ENCODE data around the gene CMTM6. TPM values are rescaled to one million over a fixed set of nuclear protein-coding genes. Genes with fewer than 3 reads are reported as not detected.

Gene CMTM6
- total RNA-seq, 1 donor from 2014 or later = 10.9 TPM

GRCh38 chr3:32500880-32501782, 1.5 kb downstream of the CMTM6 start:
- DNase-seq = peak; percentile 39
- intact Hi-C loops (cut with micrococcal nuclease) = no loop called here
- ATAC-seq = no peak

GRCh38 chr3:32500231-32500630, 2.4 kb downstream of the CMTM6 start:
- DNase-seq = no peak
- intact Hi-C loops (cut with micrococcal nuclease) = no loop called here
- no peak for ATAC-seq

- ATAC-seq = no peak
- intact Hi-C loops (cut with micrococcal nuclease) = no loop called here
These were observed 3.1 kb downstream of the CMTM6 start for GRCh38 chr3:32499585-32499984.

GRCh38 chr3:32498992-32499391, 3.7 kb downstream of the CMTM6 start:
- intact Hi-C loops (cut with micrococcal nuclease) = no loop called here
- ATAC-seq = no peak

More at GRCh38 chr3:32499585-32499984, 3.1 kb downstream of the CMTM6 start:
- no peak for DNase-seq

GRCh38 chr3:32498252-32498651, 4.4 kb downstream of the CMTM6 start:
- ATAC-seq (no peak), DNase-seq (no peak)
- intact Hi-C loops (cut with micrococcal nuclease) = no loop called here

More at GRCh38 chr3:32498992-32499391, 3.7 kb downstream of the CMTM6 start:
- no peak for DNase-seq

- no peak for ATAC-seq
- DNase-seq = no peak
- intact Hi-C loops (cut with micrococcal nuclease) = no loop called here
These were observed 7.0 kb downstream of the CMTM6 start for GRCh38 chr3:32495609-32496008.

GRCh38 chr3:32495085-32495484, 7.6 kb downstream of the CMTM6 start:
- intact Hi-C loops (cut with micrococcal nuclease) = no loop called here
- ATAC-seq (no peak), DNase-seq (no peak)

- DNase-seq (no peak), ATAC-seq (no peak)
- intact Hi-C loops (cut with micrococcal nuclease) = no loop called here
These were observed 8.9 kb downstream of the CMTM6 start for GRCh38 chr3:32493437-32494414.

- ATAC-seq = no peak
These were observed 9.8 kb downstream of the CMTM6 start for GRCh38 chr3:32492684-32493436.

GRCh38 chr3:32488474-32489008, 14.1 kb downstream of the CMTM6 start:
- DNase-seq = no peak
- intact Hi-C loops (cut with micrococcal nuclease) = no loop called here
- no peak for ATAC-seq

More at GRCh38 chr3:32492684-32493436, 9.8 kb downstream of the CMTM6 start:
- DNase-seq = no peak
- intact Hi-C loops (cut with micrococcal nuclease) = no loop called here

GRCh38 chr3:32487781-32488473, 14.7 kb downstream of the CMTM6 start:
- ATAC-seq (no peak), DNase-seq (no peak)
- intact Hi-C loops (cut with micrococcal nuclease) = no loop called here

GRCh38 chr3:32484436-32484835, 18.2 kb downstream of the CMTM6 start:
- DNase-seq = no peak
- ATAC-seq = no peak
- intact Hi-C loops (cut with micrococcal nuclease) = no loop called here

GRCh38 chr3:32483772-32484171, 18.9 kb downstream of the CMTM6 start:
- no peak for ATAC-seq
- intact Hi-C loops (cut with micrococcal nuclease) = no loop called here
- DNase-seq = no peak

- DNase-seq = no peak
- ATAC-seq = no peak
- intact Hi-C loops (cut with micrococcal nuclease) = no loop called here
These were observed 20.0 kb downstream of the CMTM6 start for GRCh38 chr3:32482693-32483092.

- intact Hi-C loops (cut with micrococcal nuclease) = no loop called here
- no peak for ATAC-seq
- no peak for DNase-seq
These were observed 20.6 kb downstream of the CMTM6 start for GRCh38 chr3:32481791-32482631.

GRCh38 chr3:32480604-32481003, 22.0 kb downstream of the CMTM6 start:
- intact Hi-C loops (cut with micrococcal nuclease) = no loop called here
- DNase-seq (no peak), ATAC-seq (no peak)

GRCh38 chr3:32474201-32474600, 28.5 kb downstream of the CMTM6 start:
- DNase-seq = no peak
- intact Hi-C loops (cut with micrococcal nuclease) = no loop called here
- no peak for ATAC-seq

All from left ventricle myocardium superior (tissue), 1 donor.